HepG2 (cell line): ENCODE data around the gene COMMD7. TPM values are rescaled to one million over a fixed set of nuclear protein-coding genes. Genes with fewer than 3 reads are reported as not detected.
A peak's percentile ranks its signal among the peaks of the same experiment; 100 is the strongest.

Source experiments
- ATAC-seq: fragments of 200-7000 bp; cut with Tn5 transposase; 3 replicates; pipeline ENCODE4 v1.9.1; 2020; ENCODE audit warnings: mild to moderate bottlenecking, moderate library complexity
- BruUV-seq: library from RNA; stranded (reverse); fragments of 400-500 nt; replicated peaks from 2 replicates; lab custom pipeline; 2021; lab: Mats Ljungman, UMichigan
- CTCF ChIA-PET: fragments of 300-600 bp; formaldehyde crosslinking; extraction: SDS; loops from one replicate; lab custom pipeline; 2021; ENCODE audit warnings: low total read pairs, inconsistent platforms, low intra/inter-chr PET ratio; lab: Yijun Ruan, JAX
- POLR2A ChIA-PET: fragments of 350-600 bp; sonication (Branson Sonifier 250); formaldehyde crosslinking; loops from one replicate; lab custom pipeline; 2020; ENCODE audit warnings: antibody characterized with exemption, inconsistent platforms; lab: Yijun Ruan, JAX
- DNase-seq: peaks from one replicate; pipeline ENCODE4 v3.0.0-alpha.2; 2015; ENCODE audit warnings: low spot score
- FAIRE-seq: peaks from 3 replicates; lab custom pipeline; 2011; peaks lifted over from hg19 to GRCh38; lab: Jason Lieb, UNC
- H2AFZ ChIP-seq: one replicate; pipeline ENCODE4 v1.6.1; 2011; ENCODE audit warnings: low read length, inconsistent platforms
- H3K27ac ChIP-seq: fragments of 300-600 bp; 3 replicates; pipeline ENCODE4 v1.8.0; 2011; ENCODE audit warnings: mixed run types, mild to moderate bottlenecking, mixed read lengths, low read length, inconsistent platforms; ENCODE audit not compliant: insufficient read depth; ENCODE audit errors: extremely low read length
- H3K27me3 ChIP-seq, 2 experiments: fragments of 200-600 bp in 1 of 2; 2 replicates in 1 of 2; 3 replicates in 1 of 2; pipeline versions ENCODE4 v1.6.0 to v1.8.0; 2011; ENCODE audit warnings: low read length in 2 of 2, mild to moderate bottlenecking in 2 of 2, moderate library complexity in 2 of 2, inconsistent platforms in 1 of 2; ENCODE audit not compliant: insufficient read depth in 2 of 2, control insufficient read depth in 1 of 2
- H3K36me3 ChIP-seq, 2 experiments: fragments of 200-600 bp in 1 of 2; replicated peaks in 1 of 2; 2 replicates in 1 of 2; 3 replicates in 1 of 2; pipeline versions ENCODE4 v1.5.1 to v1.8.0; 2011; ENCODE audit warnings: low read length in 2 of 2, inconsistent platforms in 1 of 2; ENCODE audit not compliant: insufficient read depth in 2 of 2, control insufficient read depth in 1 of 2
- H3K4me1 ChIP-seq: 2 replicates; pipeline ENCODE4 v1.5.1; 2012; ENCODE audit warnings: low read length, inconsistent platforms; ENCODE audit not compliant: insufficient read depth
- H3K4me2 ChIP-seq: 2 replicates; pipeline ENCODE4 v1.6.0; 2011; ENCODE audit warnings: low read depth, low read length, inconsistent platforms
- H3K4me3 ChIP-seq, 3 experiments: fragments of 200-600 bp in 1 of 3; sonication (generic), shearing (Covaris generic) in 1 of 3; replicated peaks in 1 of 3; 2 replicates each; pipeline ENCODE4 v1.5.1; 2011 to 2016; ENCODE audit warnings: low read length in 3 of 3, inconsistent platforms in 2 of 3, low read depth in 2 of 3, mild to moderate bottlenecking in 2 of 3, control low read depth in 1 of 3, mixed read lengths in 1 of 3; ENCODE audit not compliant: insufficient read depth in 1 of 3
- H3K79me2 ChIP-seq: one replicate; pipeline ENCODE4 v1.6.1; 2011; ENCODE audit warnings: low read length, inconsistent platforms; ENCODE audit not compliant: insufficient read depth
- H3K9ac ChIP-seq: 2 replicates; pipeline ENCODE4 v1.6.0; 2011; ENCODE audit warnings: mild to moderate bottlenecking, low read depth, low read length, inconsistent platforms; ENCODE audit not compliant: insufficient read depth
- H3K9me3 ChIP-seq: 2 replicates; pipeline ENCODE4 v1.5.1; 2012; ENCODE audit warnings: mild to moderate bottlenecking, low read length
- H4K20me1 ChIP-seq: 2 replicates; pipeline ENCODE4 v1.6.0; 2011; ENCODE audit warnings: inconsistent platforms, mild to moderate bottlenecking, low read length, moderate library complexity; ENCODE audit not compliant: insufficient read depth
- ATF1 ChIP-seq: IDR thresholded peaks from 2 replicates; pipeline ENCODE4 v1.6.1; 2016; ENCODE audit warnings: mild to moderate bottlenecking, control low read depth
- BRD4 ChIP-seq: sonication (generic); formaldehyde crosslinking; IDR thresholded peaks from 2 replicates; pipeline ENCODE4 v1.4.0; 2020; ENCODE audit warnings: missing genetic modification reagents
- JUND ChIP-seq: sonication (generic); formaldehyde crosslinking; IDR thresholded peaks from 2 replicates; pipeline ENCODE4 v1.8.0; 2022; ENCODE audit warnings: mild to moderate bottlenecking, missing genetic modification reagents
- ZFP90 ChIP-seq: sonication (generic); formaldehyde crosslinking; IDR thresholded peaks from 2 replicates; pipeline ENCODE4 v1.8.0; 2022; ENCODE audit warnings: missing genetic modification reagents, mild to moderate bottlenecking, inconsistent platforms, borderline replicate concordance
- WGBS: methylation state at CpG from one replicate; pipeline ENCODE4 v1.1.6; 2017; ENCODE audit warnings: low lambda C conversion rate; 5-methylcytosine and 5-hydroxymethylcytosine counted together
- in situ Hi-C: cut with HindIII; loops from 2 replicates; pipeline ENCODE4 v1.10.0; 2017; ENCODE audit warnings: low pct_unique_long_range_greater_than_20kb; ENCODE audit not compliant: extremely low pct_ligation_motif_present
- intact Hi-C: fragments of 100-400 bp; cut with micrococcal nuclease; formaldehyde crosslinking; loops from one replicate; pipeline ENCODE4 v1.10.0; 2022; ENCODE audit not compliant: unreplicated experiment
- polyA plus RNA-seq, 8 experiments: library from polyadenylated mRNA; depleted of rRNA in 3 of 8; stranded (reverse) in 7 of 8; unstranded in 1 of 8; fragments of >200 nt; fragmentation: Illumina TruSeq in 4 of 8; extraction: Trizol in 4 of 8; gene quantifications; 2 replicates each; pipeline versions ENCODE4 v1.2.1 to v1.2.3, GENCODE V29; 2011 to 2016; ENCODE audit warnings: low read depth in 4 of 8, missing spikeins in 1 of 8, mixed read lengths in 1 of 8; ENCODE audit not compliant: insufficient read depth in 1 of 8
- total RNA-seq, 5 experiments: library from RNA; depleted of rRNA; stranded (reverse); fragments of >200 nt; fragmentation: Illumina TruSeq; extraction: Trizol; gene quantifications; 2 replicates each; pipeline ENCODE4 v1.2.3, GENCODE V29; 2016; ENCODE audit warnings: low read depth in 1 of 5
- TF ChIP-seq, protein P1 (sequence below): sonication (generic); formaldehyde crosslinking; IDR thresholded peaks from 2 replicates; pipeline ENCODE4 v1.5.1; 2020; ENCODE audit warnings: mild to moderate bottlenecking, missing genetic modification reagents, borderline replicate concordance
- TF ChIP-seq, protein P2 (sequence below): sonication (generic); formaldehyde crosslinking; IDR thresholded peaks from 2 replicates; pipeline ENCODE4 v1.8.1; 2023; ENCODE audit warnings: missing genetic modification reagents, inconsistent platforms, borderline replicate concordance
- TF ChIP-seq, protein P3 (sequence below): IDR thresholded peaks from 2 replicates; pipeline ENCODE4 v1.6.1; 2012; ENCODE audit warnings: low read length, improper control_type of control experiment
- TF ChIP-seq, protein P4 (sequence below): sonication (generic); formaldehyde crosslinking; IDR thresholded peaks from 2 replicates; pipeline ENCODE4 v1.5.0; 2020; ENCODE audit warnings: mild to moderate bottlenecking, missing genetic modification reagents, borderline replicate concordance

The COMMD7 gene
- total and polyA plus RNA-seq, 2 of the 13 experiments (the other 11 are each of a cell fraction or from before 2014, with no cell fraction given): 42.1 to 53.3 TPM

DNA sequence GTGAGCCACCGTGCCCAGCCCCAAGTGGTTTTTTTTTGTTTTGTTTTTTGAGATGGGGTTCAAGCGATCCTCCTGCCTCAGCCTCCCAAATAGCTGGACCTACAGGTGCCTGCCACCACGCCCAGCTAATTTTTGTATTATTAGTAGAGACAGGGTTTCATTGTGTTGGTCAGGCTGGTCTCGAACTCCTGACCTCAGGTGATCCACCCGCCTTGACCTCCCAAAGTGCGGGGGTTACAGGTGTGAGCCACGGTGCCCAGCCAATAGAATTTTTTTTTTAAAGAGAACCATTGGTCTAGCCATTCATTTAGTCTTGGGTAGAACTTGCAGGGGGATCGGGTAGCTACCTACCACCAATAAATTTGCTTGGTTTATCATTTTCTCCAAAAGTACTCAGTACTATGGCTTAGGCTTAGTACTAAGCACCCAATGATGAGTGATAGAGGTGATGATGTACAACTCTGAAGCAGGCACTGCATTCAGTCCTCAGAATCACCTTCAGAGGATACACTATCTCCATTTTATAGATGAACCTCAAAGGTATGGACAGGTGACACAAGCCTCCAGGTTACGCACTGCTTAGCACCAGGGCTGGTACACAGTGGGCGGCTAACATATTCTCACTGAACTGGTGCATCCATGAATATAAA is 56.6 kb downstream of the COMMD7 start:
- Histone ChIP-seq H3K36me3 (no peaks in the 10 kb centered on the region), H3K9ac (peak overlapping the region; percentile 80), H3K27me3 (no peaks in the 10 kb centered on the region), H3K9me3 (no peaks in the 10 kb centered on the region), H3K27ac (peak overlapping the region; percentile 93), H4K20me1 (no peaks in the 10 kb centered on the region), H3K4me2 (peak overlapping the region; percentile 80), H3K4me3 (no peak overlapping the region; a peak in 1 of 6 replicates), H3K4me1 (peaks cover 52% of the 10 kb centered on the region), H2AFZ (no peak overlapping the region), H3K79me2 (no peaks in the 10 kb centered on the region)
- POLR2A ChIA-PET: interaction anchor here (0.6 to 3.5 kb wide), 7 partner anchors 11 to 327 kb away, joined by 3 to 17 read pairs (median 4); partner anchors contain the start of gene C20orf203
- no peak for ATAC-seq
- no TSS peak for BruUV-seq
- 97% methylated on average over 10 of the region's 10 CpGs for WGBS
- CTCF ChIA-PET: interaction anchor here (2.0 kb wide), 1 partner anchor 13 kb away, joined by 7 read pairs; the partner anchor contains the start of gene C20orf203
- intact Hi-C loops (no loop called here), in situ Hi-C loops (no loop called here)
- no peak for FAIRE-seq
- no peak for DNase-seq
- TF ChIP-seq, protein P1, sequence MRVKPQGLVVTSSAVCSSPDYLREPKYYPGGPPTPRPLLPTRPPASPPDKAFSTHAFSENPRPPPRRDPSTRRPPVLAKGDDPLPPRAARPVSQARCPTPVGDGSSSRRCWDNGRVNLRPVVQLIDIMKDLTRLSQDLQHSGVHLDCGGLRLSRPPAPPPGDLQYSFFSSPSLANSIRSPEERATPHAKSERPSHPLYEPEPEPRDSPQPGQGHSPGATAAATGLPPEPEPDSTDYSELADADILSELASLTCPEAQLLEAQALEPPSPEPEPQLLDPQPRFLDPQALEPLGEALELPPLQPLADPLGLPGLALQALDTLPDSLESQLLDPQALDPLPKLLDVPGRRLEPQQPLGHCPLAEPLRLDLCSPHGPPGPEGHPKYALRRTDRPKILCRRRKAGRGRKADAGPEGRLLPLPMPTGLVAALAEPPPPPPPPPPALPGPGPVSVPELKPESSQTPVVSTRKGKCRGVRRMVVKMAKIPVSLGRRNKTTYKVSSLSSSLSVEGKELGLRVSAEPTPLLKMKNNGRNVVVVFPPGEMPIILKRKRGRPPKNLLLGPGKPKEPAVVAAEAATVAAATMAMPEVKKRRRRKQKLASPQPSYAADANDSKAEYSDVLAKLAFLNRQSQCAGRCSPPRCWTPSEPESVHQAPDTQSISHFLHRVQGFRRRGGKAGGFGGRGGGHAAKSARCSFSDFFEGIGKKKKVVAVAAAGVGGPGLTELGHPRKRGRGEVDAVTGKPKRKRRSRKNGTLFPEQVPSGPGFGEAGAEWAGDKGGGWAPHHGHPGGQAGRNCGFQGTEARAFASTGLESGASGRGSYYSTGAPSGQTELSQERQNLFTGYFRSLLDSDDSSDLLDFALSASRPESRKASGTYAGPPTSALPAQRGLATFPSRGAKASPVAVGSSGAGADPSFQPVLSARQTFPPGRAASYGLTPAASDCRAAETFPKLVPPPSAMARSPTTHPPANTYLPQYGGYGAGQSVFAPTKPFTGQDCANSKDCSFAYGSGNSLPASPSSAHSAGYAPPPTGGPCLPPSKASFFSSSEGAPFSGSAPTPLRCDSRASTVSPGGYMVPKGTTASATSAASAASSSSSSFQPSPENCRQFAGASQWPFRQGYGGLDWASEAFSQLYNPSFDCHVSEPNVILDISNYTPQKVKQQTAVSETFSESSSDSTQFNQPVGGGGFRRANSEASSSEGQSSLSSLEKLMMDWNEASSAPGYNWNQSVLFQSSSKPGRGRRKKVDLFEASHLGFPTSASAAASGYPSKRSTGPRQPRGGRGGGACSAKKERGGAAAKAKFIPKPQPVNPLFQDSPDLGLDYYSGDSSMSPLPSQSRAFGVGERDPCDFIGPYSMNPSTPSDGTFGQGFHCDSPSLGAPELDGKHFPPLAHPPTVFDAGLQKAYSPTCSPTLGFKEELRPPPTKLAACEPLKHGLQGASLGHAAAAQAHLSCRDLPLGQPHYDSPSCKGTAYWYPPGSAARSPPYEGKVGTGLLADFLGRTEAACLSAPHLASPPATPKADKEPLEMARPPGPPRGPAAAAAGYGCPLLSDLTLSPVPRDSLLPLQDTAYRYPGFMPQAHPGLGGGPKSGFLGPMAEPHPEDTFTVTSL (CRISPR knock-in tag): no peak
- TF ChIP-seq BRD4 (CRISPR knock-in tag) (no peak), JUND (no peak), ZFP90 (no peak), ATF1 (CRISPR knock-in tag) (no peak)
- TF ChIP-seq, protein P2, sequence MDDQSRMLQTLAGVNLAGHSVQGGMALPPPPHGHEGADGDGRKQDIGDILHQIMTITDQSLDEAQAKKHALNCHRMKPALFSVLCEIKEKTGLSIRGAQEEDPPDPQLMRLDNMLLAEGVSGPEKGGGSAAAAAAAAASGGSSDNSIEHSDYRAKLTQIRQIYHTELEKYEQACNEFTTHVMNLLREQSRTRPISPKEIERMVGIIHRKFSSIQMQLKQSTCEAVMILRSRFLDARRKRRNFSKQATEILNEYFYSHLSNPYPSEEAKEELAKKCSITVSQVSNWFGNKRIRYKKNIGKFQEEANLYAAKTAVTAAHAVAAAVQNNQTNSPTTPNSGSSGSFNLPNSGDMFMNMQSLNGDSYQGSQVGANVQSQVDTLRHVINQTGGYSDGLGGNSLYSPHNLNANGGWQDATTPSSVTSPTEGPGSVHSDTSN (CRISPR knock-in tag): no peak
- TF ChIP-seq, protein P3, sequence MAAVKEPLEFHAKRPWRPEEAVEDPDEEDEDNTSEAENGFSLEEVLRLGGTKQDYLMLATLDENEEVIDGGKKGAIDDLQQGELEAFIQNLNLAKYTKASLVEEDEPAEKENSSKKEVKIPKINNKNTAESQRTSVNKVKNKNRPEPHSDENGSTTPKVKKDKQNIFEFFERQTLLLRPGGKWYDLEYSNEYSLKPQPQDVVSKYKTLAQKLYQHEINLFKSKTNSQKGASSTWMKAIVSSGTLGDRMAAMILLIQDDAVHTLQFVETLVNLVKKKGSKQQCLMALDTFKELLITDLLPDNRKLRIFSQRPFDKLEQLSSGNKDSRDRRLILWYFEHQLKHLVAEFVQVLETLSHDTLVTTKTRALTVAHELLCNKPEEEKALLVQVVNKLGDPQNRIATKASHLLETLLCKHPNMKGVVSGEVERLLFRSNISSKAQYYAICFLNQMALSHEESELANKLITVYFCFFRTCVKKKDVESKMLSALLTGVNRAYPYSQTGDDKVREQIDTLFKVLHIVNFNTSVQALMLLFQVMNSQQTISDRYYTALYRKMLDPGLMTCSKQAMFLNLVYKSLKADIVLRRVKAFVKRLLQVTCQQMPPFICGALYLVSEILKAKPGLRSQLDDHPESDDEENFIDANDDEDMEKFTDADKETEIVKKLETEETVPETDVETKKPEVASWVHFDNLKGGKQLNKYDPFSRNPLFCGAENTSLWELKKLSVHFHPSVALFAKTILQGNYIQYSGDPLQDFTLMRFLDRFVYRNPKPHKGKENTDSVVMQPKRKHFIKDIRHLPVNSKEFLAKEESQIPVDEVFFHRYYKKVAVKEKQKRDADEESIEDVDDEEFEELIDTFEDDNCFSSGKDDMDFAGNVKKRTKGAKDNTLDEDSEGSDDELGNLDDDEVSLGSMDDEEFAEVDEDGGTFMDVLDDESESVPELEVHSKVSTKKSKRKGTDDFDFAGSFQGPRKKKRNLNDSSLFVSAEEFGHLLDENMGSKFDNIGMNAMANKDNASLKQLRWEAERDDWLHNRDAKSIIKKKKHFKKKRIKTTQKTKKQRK: no peak
- TF ChIP-seq, protein P4, sequence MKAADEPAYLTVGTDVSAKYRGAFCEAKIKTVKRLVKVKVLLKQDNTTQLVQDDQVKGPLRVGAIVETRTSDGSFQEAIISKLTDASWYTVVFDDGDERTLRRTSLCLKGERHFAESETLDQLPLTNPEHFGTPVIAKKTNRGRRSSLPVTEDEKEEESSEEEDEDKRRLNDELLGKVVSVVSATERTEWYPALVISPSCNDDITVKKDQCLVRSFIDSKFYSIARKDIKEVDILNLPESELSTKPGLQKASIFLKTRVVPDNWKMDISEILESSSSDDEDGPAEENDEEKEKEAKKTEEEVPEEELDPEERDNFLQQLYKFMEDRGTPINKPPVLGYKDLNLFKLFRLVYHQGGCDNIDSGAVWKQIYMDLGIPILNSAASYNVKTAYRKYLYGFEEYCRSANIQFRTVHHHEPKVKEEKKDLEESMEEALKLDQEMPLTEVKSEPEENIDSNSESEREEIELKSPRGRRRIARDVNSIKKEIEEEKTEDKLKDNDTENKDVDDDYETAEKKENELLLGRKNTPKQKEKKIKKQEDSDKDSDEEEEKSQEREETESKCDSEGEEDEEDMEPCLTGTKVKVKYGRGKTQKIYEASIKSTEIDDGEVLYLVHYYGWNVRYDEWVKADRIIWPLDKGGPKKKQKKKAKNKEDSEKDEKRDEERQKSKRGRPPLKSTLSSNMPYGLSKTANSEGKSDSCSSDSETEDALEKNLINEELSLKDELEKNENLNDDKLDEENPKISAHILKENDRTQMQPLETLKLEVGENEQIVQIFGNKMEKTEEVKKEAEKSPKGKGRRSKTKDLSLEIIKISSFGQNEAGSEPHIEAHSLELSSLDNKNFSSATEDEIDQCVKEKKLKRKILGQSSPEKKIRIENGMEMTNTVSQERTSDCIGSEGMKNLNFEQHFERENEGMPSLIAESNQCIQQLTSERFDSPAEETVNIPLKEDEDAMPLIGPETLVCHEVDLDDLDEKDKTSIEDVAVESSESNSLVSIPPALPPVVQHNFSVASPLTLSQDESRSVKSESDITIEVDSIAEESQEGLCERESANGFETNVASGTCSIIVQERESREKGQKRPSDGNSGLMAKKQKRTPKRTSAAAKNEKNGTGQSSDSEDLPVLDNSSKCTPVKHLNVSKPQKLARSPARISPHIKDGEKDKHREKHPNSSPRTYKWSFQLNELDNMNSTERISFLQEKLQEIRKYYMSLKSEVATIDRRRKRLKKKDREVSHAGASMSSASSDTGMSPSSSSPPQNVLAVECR (CRISPR knock-in tag): no peak
